Glutamatergic neuron (in vitro differentiated cells): Measurements from ENCODE around the gene RANBP10. TPM values are rescaled to one million over a fixed set of nuclear protein-coding genes. Genes with fewer than 3 reads are reported as not detected.

ENCODE experiments used
- DNase-seq: peaks from one replicate; pipeline ENCODE4 v3.0.0; 2022
- H3K27ac Mint-ChIP-seq: one replicate; pipeline ENCODE4 v1.8.0; 2020; ENCODE audit warnings: mild to moderate bottlenecking, mixed read lengths, inconsistent platforms; ENCODE audit not compliant: unreplicated experiment
- H3K27me3 Mint-ChIP-seq: one replicate; pipeline ENCODE4 v1.8.0; 2020; ENCODE audit warnings: mild to moderate bottlenecking, moderate library complexity, mixed read lengths, inconsistent platforms; ENCODE audit not compliant: unreplicated experiment
- H3K36me3 Mint-ChIP-seq: one replicate; pipeline ENCODE4 v1.8.0; 2020; ENCODE audit warnings: mild to moderate bottlenecking, mixed read lengths, inconsistent platforms; ENCODE audit not compliant: unreplicated experiment
- H3K4me1 Mint-ChIP-seq: one replicate; pipeline ENCODE4 v1.8.0; 2020; ENCODE audit warnings: mild to moderate bottlenecking, low read depth, mixed read lengths, inconsistent platforms; ENCODE audit not compliant: unreplicated experiment
- H3K4me3 Mint-ChIP-seq: one replicate; pipeline ENCODE4 v1.8.0; 2020; ENCODE audit warnings: mild to moderate bottlenecking, mixed read lengths, inconsistent platforms; ENCODE audit not compliant: unreplicated experiment
- H3K9me3 Mint-ChIP-seq: one replicate; pipeline ENCODE4 v1.8.0; 2020; ENCODE audit warnings: mild to moderate bottlenecking, moderate library complexity, mixed read lengths, inconsistent platforms; ENCODE audit not compliant: unreplicated experiment
- total RNA-seq: library from RNA; stranded (reverse); fragmentation: NEBNext Ultra II Directional; extraction: Animal tissue kit (Norgen Biotek cat#: 25700); gene quantifications from one replicate; pipeline ENCODE4 v1.2.1, GENCODE V29; 2021; ENCODE audit not compliant: unreplicated experiment
- TF ChIP-seq, protein P1 (sequence below): fragments of 200-600 bp; sonication (generic); IDR thresholded peaks from one replicate; pipeline ENCODE4 v1.5.0; 2021; ENCODE audit not compliant: partially characterized antibody, unreplicated experiment

Gene RANBP10
- total RNA-seq, 1 donor from 2014 or later: 32.0 TPM

DNA sequence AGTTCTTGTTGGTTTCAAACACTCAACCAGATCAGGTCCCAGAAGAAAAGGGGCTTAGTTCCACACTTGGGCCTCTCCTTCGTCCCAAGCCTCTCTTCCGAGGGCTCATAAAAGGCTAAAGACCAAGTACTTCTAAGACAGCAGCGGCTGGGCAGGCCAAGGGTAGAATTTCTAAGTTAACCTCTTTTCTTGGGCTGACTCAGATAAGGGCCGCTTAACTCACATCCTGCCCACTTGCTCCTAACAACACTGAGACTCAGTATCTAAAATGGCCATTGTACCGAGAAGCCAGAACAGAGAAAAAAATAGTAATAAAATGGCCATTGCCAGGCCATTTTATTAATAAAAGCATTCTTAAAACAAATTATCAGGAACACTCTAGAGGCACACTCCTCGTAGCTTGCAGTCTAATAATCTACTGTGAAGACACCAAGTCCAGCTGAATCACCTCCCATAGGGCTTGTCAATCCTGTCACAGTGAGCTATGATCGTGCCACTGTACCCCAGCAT is 42.1 kb downstream of the RANBP10 start:
- Mint-ChIP-seq H3K9me3 (peaks cover 4% of the 10 kb centered on the region), H3K4me3 (no peak overlapping the region), H3K27ac (no peak overlapping the region), H3K27me3 (peaks cover 6% of the 10 kb centered on the region), H3K4me1 (peaks cover 10% of the 10 kb centered on the region), H3K36me3 (peaks cover 6% of the 10 kb centered on the region)
- no peak for DNase-seq
- TF ChIP-seq, protein P1, sequence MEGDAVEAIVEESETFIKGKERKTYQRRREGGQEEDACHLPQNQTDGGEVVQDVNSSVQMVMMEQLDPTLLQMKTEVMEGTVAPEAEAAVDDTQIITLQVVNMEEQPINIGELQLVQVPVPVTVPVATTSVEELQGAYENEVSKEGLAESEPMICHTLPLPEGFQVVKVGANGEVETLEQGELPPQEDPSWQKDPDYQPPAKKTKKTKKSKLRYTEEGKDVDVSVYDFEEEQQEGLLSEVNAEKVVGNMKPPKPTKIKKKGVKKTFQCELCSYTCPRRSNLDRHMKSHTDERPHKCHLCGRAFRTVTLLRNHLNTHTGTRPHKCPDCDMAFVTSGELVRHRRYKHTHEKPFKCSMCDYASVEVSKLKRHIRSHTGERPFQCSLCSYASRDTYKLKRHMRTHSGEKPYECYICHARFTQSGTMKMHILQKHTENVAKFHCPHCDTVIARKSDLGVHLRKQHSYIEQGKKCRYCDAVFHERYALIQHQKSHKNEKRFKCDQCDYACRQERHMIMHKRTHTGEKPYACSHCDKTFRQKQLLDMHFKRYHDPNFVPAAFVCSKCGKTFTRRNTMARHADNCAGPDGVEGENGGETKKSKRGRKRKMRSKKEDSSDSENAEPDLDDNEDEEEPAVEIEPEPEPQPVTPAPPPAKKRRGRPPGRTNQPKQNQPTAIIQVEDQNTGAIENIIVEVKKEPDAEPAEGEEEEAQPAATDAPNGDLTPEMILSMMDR: no peak

DNA sequence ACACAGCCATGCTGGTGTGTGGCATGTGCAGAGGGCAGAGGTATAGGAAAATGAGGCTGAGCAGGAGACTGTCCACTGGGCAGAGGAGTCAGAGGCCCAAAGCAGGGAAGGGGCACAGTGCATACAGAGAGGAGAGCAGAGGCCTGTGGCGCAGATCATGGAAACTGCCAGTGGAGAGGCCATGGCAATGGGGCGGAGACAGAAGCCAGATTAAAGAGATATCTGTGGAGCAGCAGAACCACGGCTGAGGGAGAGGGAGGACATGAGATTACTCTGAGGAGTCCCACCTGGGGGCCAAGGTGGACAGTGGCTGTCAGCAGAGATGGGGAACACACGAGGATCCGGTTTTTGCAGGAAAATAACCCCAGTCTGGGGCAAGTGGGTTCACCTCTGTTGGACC is 43.3 kb downstream of the RANBP10 start:
- no peak for DNase-seq
- TF ChIP-seq, protein P1: no peak
- Mint-ChIP-seq H3K27me3 (peaks cover 6% of the 10 kb centered on the region), H3K36me3 (peaks cover 6% of the 10 kb centered on the region), H3K4me3 (peak overlapping the region; percentile 38), H3K27ac (no peak overlapping the region), H3K4me1 (peaks cover 11% of the 10 kb centered on the region), H3K9me3 (peaks cover 7% of the 10 kb centered on the region)

DNA sequence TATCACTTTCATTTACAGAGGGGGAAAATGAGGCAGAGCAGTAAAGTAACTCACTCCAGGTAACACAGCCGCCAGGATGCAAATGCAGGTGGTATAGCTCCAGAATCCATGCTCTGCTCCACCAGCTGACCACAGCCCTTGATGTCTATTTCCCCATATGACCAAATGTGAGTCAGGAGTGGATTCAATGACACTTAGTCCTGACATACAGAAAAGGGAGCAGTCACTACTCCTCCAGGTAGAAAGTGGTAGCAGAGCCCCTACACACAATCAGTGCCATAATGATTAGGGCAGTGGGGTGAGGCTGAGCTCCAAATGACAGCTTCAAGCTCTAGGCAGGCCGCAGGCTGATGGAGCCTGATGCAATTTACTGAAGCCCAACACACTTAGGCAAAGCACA is 44.0 kb downstream of the RANBP10 start:
- peaks cover 11% of the 10 kb centered on the region for H3K4me1 Mint-ChIP-seq
- H3K4me3 Mint-ChIP-seq: peak overlapping the region; percentile 38
- TF ChIP-seq, protein P1: no peak
- no peak overlapping the region for H3K27ac Mint-ChIP-seq
- peaks cover 7% of the 10 kb centered on the region for H3K9me3 Mint-ChIP-seq
- peaks cover 6% of the 10 kb centered on the region for H3K27me3 Mint-ChIP-seq
- no peak for DNase-seq
- peaks cover 6% of the 10 kb centered on the region for H3K36me3 Mint-ChIP-seq

DNA sequence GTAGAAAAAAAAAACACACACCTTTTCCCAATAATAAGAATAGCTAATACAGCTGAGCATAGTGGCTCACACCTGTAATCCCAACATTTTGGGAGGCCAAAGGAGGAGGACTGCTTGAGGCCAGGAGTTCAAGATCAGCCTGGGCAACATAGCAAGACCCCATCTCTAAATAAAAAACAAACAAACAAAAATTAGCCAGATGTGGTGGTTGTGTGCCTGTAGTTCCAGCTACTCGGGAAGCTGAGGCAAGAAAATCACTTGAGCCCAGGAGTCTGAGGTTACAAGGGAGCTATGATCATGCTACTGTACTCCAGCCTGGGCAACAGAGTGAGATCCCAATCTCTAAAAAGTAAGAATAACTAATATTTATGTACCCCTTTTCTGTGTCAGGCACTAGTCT is 44.4 kb downstream of the RANBP10 start:
- Mint-ChIP-seq H3K27me3 (peaks cover 6% of the 10 kb centered on the region), H3K27ac (no peak overlapping the region), H3K9me3 (peaks cover 7% of the 10 kb centered on the region), H3K4me1 (peaks cover 11% of the 10 kb centered on the region), H3K4me3 (no peak overlapping the region), H3K36me3 (peaks cover 6% of the 10 kb centered on the region)
- no peak for DNase-seq
- TF ChIP-seq, protein P1: no peak

DNA sequence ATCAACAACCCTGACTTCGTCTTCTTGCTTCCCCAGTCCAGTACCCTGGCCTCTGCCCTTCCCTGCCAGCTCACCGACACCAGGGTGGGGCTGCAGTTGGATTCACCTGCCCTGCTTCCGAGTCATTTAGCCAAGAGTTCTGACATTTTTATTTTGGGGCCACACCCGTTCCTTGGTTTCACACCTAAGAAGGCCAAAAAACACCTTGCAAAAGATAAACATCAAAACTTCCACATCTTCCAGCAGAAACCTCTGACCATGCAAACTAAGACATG is 45.5 kb downstream of the RANBP10 start:
- peaks cover 11% of the 10 kb centered on the region for H3K4me1 Mint-ChIP-seq
- peaks cover 5% of the 10 kb centered on the region for H3K9me3 Mint-ChIP-seq
- peak overlapping the region; percentile 41 for H3K27ac Mint-ChIP-seq
- TF ChIP-seq, protein P1: no peak
- H3K27me3 Mint-ChIP-seq: peaks cover 6% of the 10 kb centered on the region
- H3K4me3 Mint-ChIP-seq: no peak overlapping the region
- H3K36me3 Mint-ChIP-seq: peaks cover 6% of the 10 kb centered on the region
- DNase-seq: no peak
